ENCODE data around the gene SLPI. TPM values are rescaled to one million over a fixed set of nuclear protein-coding genes. Genes with fewer than 3 reads are reported as not detected.

The SLPI gene
- total RNA-seq, 1 donor: 1.4 TPM

DNA sequence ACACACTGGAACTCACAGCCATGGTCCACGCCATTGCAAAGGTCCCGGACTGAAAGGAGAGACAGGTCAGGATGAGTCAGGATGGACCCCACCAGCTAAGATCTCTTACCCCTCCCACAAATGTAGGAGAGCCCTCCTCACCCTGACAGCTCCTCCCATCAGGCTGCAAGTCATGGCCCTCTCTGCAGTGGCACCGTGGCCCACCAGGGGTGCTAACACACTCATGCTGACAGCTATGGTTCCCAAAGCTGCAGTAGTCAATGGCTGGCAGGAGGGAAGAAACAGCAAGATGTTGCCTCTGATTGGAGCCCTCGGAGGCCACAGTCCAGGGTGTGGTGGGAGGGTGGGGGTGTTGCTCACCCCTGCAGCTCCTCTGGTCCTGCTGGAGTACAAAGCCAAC, 46.6 kb upstream of the SLPI start:
- Histone ChIP-seq H4K20me1 (ENCODE audit: insufficient read depth, low read length) (no peaks in the 10 kb centered on the region), H3K4me1 (ENCODE audit: insufficient read depth, low read length) (no peaks in the 10 kb centered on the region), H3K36me3 (ENCODE audit: insufficient read depth, low read length) (no peaks in the 10 kb centered on the region), H3K27ac (ENCODE audit: low read depth, low read length) (no peak overlapping the region), H3K79me2 (ENCODE audit: insufficient read depth, low read length) (no peaks in the 10 kb centered on the region), H3K4me3 (ENCODE audit: insufficient read depth, low read length) (no peak overlapping the region), H2AFZ (ENCODE audit: low read length) (no peak overlapping the region), H3K27me3 (ENCODE audit: insufficient read depth, low read length) (peaks cover 5% of the 10 kb centered on the region), H3K9me3 (ENCODE audit: low read depth, low read length) (no peaks in the 10 kb centered on the region), H3K4me2 (ENCODE audit: insufficient read depth, low read length) (no peak overlapping the region)
- DNase-seq (ENCODE audit: insufficient read length, low spot score, missing footprints): peak; percentile 91
- TF ChIP-seq, protein P1, sequence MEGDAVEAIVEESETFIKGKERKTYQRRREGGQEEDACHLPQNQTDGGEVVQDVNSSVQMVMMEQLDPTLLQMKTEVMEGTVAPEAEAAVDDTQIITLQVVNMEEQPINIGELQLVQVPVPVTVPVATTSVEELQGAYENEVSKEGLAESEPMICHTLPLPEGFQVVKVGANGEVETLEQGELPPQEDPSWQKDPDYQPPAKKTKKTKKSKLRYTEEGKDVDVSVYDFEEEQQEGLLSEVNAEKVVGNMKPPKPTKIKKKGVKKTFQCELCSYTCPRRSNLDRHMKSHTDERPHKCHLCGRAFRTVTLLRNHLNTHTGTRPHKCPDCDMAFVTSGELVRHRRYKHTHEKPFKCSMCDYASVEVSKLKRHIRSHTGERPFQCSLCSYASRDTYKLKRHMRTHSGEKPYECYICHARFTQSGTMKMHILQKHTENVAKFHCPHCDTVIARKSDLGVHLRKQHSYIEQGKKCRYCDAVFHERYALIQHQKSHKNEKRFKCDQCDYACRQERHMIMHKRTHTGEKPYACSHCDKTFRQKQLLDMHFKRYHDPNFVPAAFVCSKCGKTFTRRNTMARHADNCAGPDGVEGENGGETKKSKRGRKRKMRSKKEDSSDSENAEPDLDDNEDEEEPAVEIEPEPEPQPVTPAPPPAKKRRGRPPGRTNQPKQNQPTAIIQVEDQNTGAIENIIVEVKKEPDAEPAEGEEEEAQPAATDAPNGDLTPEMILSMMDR (IDR thresholded peaks at IDR 0.05; ENCODE audit: extremely low read depth, low read depth, low read length): peak; percentile 39

DNA sequence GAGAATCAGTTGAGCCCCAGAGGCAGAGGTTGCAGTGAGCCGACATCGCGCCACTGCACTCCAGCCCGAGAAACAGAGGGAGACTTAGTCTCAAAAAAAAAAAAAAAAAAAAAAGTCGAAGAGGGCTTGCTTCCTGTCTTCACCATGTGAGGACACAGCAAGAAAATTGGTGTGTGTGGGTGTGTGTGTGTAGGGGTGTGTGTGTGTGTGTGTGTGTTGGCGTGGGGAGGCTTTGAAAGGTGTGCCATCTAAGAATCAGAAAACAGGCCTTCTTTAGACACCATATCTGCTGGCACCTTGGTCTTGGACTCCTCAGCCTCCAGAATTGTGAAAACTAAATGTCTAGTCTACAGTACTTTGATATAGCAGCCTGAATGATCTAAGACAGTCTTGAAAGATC, 45.4 kb upstream of the SLPI start:
- no peak overlapping the region for H3K27ac ChIP-seq (ENCODE audit: low read depth, low read length)
- no peaks in the 10 kb centered on the region for H4K20me1 ChIP-seq (ENCODE audit: insufficient read depth, low read length)
- H3K4me3 ChIP-seq (ENCODE audit: insufficient read depth, low read length): no peak overlapping the region
- H2AFZ ChIP-seq (ENCODE audit: low read length): no peak overlapping the region
- H3K4me2 ChIP-seq (ENCODE audit: insufficient read depth, low read length): no peak overlapping the region
- no peak for DNase-seq (ENCODE audit: insufficient read length, low spot score, missing footprints)
- no peaks in the 10 kb centered on the region for H3K79me2 ChIP-seq (ENCODE audit: insufficient read depth, low read length)
- H3K36me3 ChIP-seq (ENCODE audit: insufficient read depth, low read length): no peaks in the 10 kb centered on the region
- no peaks in the 10 kb centered on the region for H3K4me1 ChIP-seq (ENCODE audit: insufficient read depth, low read length)
- TF ChIP-seq, protein P1 (IDR thresholded peaks at IDR 0.05; ENCODE audit: extremely low read depth, low read depth, low read length): no peak
- peaks cover 5% of the 10 kb centered on the region for H3K27me3 ChIP-seq (ENCODE audit: insufficient read depth, low read length)
- no peaks in the 10 kb centered on the region for H3K9me3 ChIP-seq (ENCODE audit: low read depth, low read length)

DNA sequence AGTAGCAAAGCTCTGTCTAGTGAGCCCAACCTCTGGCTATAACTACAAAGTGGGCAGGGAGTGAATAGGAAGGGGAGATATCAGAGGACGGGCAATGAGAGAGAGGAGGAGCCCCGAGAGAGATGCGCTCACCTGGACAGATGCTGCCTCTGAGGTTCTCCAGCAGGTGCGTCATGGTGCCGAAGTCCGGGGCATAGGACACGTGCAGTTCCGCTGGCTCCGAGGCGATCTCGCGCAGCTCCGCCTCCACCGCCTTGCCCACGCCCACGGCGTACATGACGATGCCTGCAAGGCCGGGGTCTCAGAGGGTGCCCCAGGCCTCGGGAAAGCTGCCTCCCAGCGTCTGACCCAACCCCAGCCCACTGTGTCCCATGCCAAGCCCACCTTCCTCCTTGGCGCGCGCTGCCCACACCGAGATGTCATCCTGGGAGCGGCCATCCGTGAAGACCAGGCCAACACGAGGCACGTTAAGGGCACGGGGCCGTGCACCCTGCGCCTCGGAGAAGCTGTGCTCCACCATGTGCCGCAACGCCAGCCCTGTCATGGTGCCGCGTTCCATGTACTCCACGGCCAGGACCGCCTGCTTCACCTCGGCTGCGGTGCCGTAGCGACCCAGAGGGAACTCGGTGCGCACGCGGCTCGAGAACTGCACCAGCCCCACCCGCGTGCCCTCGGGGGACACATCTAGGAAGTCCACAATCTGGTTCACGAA, 43.6 kb upstream of the SLPI start:
- H3K27ac ChIP-seq (ENCODE audit: low read depth, low read length): no peak overlapping the region
- peaks cover 7% of the 10 kb centered on the region for H3K4me1 ChIP-seq (ENCODE audit: insufficient read depth, low read length)
- no peak overlapping the region for H2AFZ ChIP-seq (ENCODE audit: low read length)
- H3K79me2 ChIP-seq (ENCODE audit: insufficient read depth, low read length): no peaks in the 10 kb centered on the region
- H3K9me3 ChIP-seq (ENCODE audit: low read depth, low read length): no peaks in the 10 kb centered on the region
- peaks cover 8% of the 10 kb centered on the region for H3K27me3 ChIP-seq (ENCODE audit: insufficient read depth, low read length)
- H4K20me1 ChIP-seq (ENCODE audit: insufficient read depth, low read length): no peaks in the 10 kb centered on the region
- peak; percentile 55 for DNase-seq (ENCODE audit: insufficient read length, low spot score, missing footprints)
- no peak overlapping the region for H3K4me2 ChIP-seq (ENCODE audit: insufficient read depth, low read length)
- no peak overlapping the region for H3K4me3 ChIP-seq (ENCODE audit: insufficient read depth, low read length)
- TF ChIP-seq, protein P1 (IDR thresholded peaks at IDR 0.05; ENCODE audit: extremely low read depth, low read depth, low read length): no peak
- H3K36me3 ChIP-seq (ENCODE audit: insufficient read depth, low read length): no peaks in the 10 kb centered on the region

DNA sequence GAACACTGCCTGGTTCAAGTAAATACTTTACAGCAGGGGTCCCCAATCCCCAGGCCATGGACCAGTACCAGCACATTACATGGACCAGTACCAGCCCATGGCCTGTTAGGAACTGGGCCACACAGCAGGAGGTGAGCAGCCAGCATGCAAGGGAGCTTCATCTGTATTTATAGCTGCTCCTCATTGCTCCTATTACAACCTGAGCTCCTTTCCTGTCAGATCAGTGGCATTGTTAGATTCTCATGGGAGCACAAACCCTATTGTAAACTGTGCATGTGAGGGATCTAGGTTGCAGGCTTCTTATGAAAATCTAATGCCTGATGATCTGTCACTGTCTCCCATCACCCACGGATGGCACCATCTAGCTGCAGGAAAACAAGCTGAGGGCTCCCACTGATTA, 40.3 kb upstream of the SLPI start:
- no peaks in the 10 kb centered on the region for H3K9me3 ChIP-seq (ENCODE audit: low read depth, low read length)
- H3K4me3 ChIP-seq (ENCODE audit: insufficient read depth, low read length): no peak overlapping the region
- no peaks in the 10 kb centered on the region for H4K20me1 ChIP-seq (ENCODE audit: insufficient read depth, low read length)
- no peak overlapping the region for H3K27ac ChIP-seq (ENCODE audit: low read depth, low read length)
- H3K79me2 ChIP-seq (ENCODE audit: insufficient read depth, low read length): no peaks in the 10 kb centered on the region
- TF ChIP-seq, protein P1 (IDR thresholded peaks at IDR 0.05; ENCODE audit: extremely low read depth, low read depth, low read length): no peak
- H3K36me3 ChIP-seq (ENCODE audit: insufficient read depth, low read length): no peaks in the 10 kb centered on the region
- H3K4me2 ChIP-seq (ENCODE audit: insufficient read depth, low read length): no peak overlapping the region
- no peak overlapping the region for H2AFZ ChIP-seq (ENCODE audit: low read length)
- no peak for DNase-seq (ENCODE audit: insufficient read length, low spot score, missing footprints)
- peaks cover 16% of the 10 kb centered on the region for H3K27me3 ChIP-seq (ENCODE audit: insufficient read depth, low read length)
- H3K4me1 ChIP-seq (ENCODE audit: insufficient read depth, low read length): peaks cover 7% of the 10 kb centered on the region
